Measurements from ENCODE around the gene CEP112.

GRCh38 chr17:65644545-65644944 lies 547.4 kb downstream of the CEP112 start:
- no peak for TF ChIP-seq CTCF (IDR thresholded peaks at IDR 0.05)
- no peak for TF ChIP-seq POLR2A (IDR thresholded peaks at IDR 0.05)
